Heart right ventricle (tissue), 16 donors: ENCODE measurements around the gene SLC7A6OS. TPM values are rescaled to one million over a fixed set of nuclear protein-coding genes. Genes with fewer than 3 reads are reported as not detected.

Experiments
- ATAC-seq, 8 donors: fragments of 200-7000 bp; cut with Tn5 transposase; one replicate each; pipeline ENCODE4 v1.9.1; 2020; ENCODE audit warnings: mild to moderate bottlenecking in 8 of 8, moderate library complexity in 8 of 8, moderate number of reproducible peaks in 1 of 8
- DNase-seq, 2 donors: peaks; one replicate each; pipeline ENCODE4 v3.0.0-alpha.2; 2020
- H3K27ac ChIP-seq, 10 donors: fragments of 200-600 bp; sonication (generic) in 2 of 10; one replicate each; pipeline versions ENCODE4 v1.5.0 to v1.8.0; 2020 to 2022; ENCODE audit warnings: mild to moderate bottlenecking in 3 of 10
- H3K27me3 ChIP-seq, 7 donors: fragments of 200-600 bp; one replicate each; pipeline ENCODE4 v1.8.0; 2021 to 2022; ENCODE audit warnings: mild to moderate bottlenecking in 2 of 7
- H3K36me3 ChIP-seq, 9 donors: fragments of 200-600 bp; sonication (generic) in 1 of 9; one replicate each; pipeline versions ENCODE4 v1.5.0 to v1.8.0; 2020 to 2022; ENCODE audit warnings: mild to moderate bottlenecking in 2 of 9
- H3K4me1 ChIP-seq, 9 donors: fragments of 200-600 bp; sonication (generic) in 1 of 9; one replicate each; pipeline versions ENCODE4 v1.5.0 to v1.8.0; 2020 to 2022; ENCODE audit warnings: mild to moderate bottlenecking in 4 of 9
- H3K4me3 ChIP-seq, 10 donors: fragments of 200-600 bp; sonication (generic) in 2 of 10; one replicate each; pipeline versions ENCODE4 v1.5.0 to v1.8.0; 2020 to 2022; ENCODE audit warnings: mild to moderate bottlenecking in 7 of 10, moderate library complexity in 2 of 10
- H3K9me3 ChIP-seq, 11 donors: fragments of 200-600 bp in 10 of 11; sonication (generic) in 2 of 11; one replicate each; pipeline versions ENCODE4 v1.5.0 to v1.8.0; 2013 to 2022; ENCODE audit warnings: mild to moderate bottlenecking in 2 of 11, control low read depth in 1 of 11, moderate library complexity in 1 of 11
- WGBS, 2 donors: extraction: QIAGEN DNeasy Blood & Tissue Kit; methylation state at CpG; one replicate each; pipeline ENCODE4 v1.1.7; 2013; ENCODE audit warnings: inconsistent platforms in 1 of 2; 5-methylcytosine and 5-hydroxymethylcytosine counted together
- intact Hi-C, 10 donors: fragments of 100-400 bp; cut with DNase I; formaldehyde crosslinking; loops; one replicate each; pipeline versions ENCODE4 v1.11.1 to v1.14.2; 2022
- polyA plus RNA-seq, 2 donors: library from polyadenylated mRNA; stranded (reverse); fragments of 200-250 nt; gene quantifications; one replicate each; pipeline ENCODE4 v1.2.3, GENCODE V29; 2013
- total RNA-seq, 10 donors: library from RNA; stranded (reverse); fragmentation: NEBNext Ultra II Directional in 3 of 10; extraction: Animal tissue kit (Norgen Biotek cat#: 25700) in 3 of 10; gene quantifications; one replicate each; pipeline versions ENCODE4 v1.2.1 to v1.2.4, GENCODE V29; 2021 to 2023
- TF ChIP-seq, protein P1 (sequence below), 9 donors: fragments of 200-600 bp; sonication (generic) in 2 of 9; IDR thresholded peaks; one replicate each; pipeline versions ENCODE4 v1.5.0 to v1.8.0; 2021 to 2022; ENCODE audit warnings: antibody characterized with exemption in 9 of 9, mild to moderate bottlenecking in 5 of 9, moderate library complexity in 1 of 9
- donor health status: Arrhythmogenic right ventricular cardiomyopathy.
- donor health status: ischemic (EF 13 %, LVEDD 7.1; RV severe dilation, severe dysfunction).
- donor health status: healthy with polysubstance abuse.
- donor health status: DM: no; HTN: yes; CAD: no.
- donor health status: DM: no; HTN: no; CAD: no.
- donor health status: ischemic (EF 25% LVEDD 6.9; RV normal size, moderate dysfunction).
- donor health status: ischemic (EF 25% LVEDD 5.7; RV mildly dilated, moderate dysfunction).
- donor health status: healthy.
- donor health status: DM: yes; HTN: yes; CAD: no.
- donor health status: Ischemic cardiomyopathy.
- donor health status: ischemic (EF 35%, LVEDD 5.7; RV mildly dilated, moderate dysfunction).
- donor health status: nonischemic (EF 11% LVEDD 7.7; RV severe dilation, severe dysfunction).
- donor health status: DM: yes; HTN: yes; CAD: no.
- donor health status: PGD.
- donor health status: ischemic (EF 29% LVEDD 5.4; RV normal size, mild dysfunction).
- donor health status: nonischemic (EF 23%, LVEDD 6.1; RV moderate dilation, normal function).

Gene SLC7A6OS
- total and polyA plus RNA-seq, 12 donors = 7.3 to 14.4 (median 12.3) TPM

DNA sequence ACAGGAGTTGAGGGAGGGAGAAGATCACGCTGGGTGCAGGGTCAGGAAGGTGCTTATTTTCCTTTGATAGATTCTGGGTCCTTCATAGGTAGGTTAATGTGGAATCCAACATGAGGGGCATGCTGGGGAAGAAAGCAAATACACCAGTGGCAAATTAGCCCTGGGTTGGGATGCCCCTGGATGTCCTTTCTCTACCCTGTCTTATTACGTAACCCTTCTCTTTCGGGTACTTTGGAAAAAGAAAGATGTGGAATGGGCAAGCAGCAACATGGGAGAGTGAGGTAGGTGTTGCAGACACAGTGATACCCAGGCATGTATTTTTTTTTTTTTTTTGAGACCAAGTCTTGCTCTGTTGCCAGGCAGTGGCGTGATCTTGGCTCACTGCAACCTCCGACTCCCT lies 37.3 kb downstream of the SLC7A6OS start:
- H3K4me1 ChIP-seq = peaks cover 0 to 74% (median 49%) of the 10 kb centered on the region in 9 donors

DNA sequence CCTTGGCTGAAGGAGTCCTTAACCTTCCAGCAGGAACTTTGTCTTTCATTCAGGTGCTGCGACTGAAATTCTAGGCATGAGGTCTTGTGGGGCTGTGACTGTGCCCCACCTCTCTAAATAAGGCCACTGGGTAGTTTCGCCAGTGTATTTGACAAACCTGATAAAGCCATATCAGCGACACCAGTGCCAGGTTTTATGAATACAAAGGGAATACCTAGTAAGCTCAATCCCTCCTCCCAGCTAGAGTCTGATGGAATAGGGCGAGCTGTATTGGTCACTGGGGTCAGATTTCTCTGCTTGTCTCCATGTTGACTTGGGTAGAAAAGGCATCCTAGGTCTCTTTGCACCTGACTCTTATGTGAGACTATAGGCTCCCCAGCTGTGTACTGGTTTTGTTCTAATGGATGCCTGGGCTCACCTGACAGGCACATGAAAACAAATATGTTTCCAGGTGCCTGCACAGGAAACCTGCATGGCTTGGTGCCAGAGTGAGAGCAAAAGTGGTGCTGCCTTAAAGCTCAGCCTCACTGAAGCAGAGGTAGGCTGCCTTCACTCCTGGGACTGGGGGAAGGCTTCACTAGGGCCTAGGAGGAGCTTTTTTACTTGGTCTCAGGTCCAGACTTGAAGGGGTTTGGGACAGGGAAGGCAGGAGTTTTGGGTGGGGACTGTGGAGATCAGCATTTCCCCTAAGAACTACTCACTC lies 38.1 kb downstream of the SLC7A6OS start:
- Histone ChIP-seq H3K36me3 (peaks cover 0 to 79% (median 8%) of the 10 kb centered on the region in 9 donors), H3K27me3 (no peaks in the 10 kb centered on the region), H3K27ac (peak overlapping the region in 9 of 10 donors; percentile 9 to 68 (median 37)), H3K4me1 (peaks cover 0 to 82% (median 57%) of the 10 kb centered on the region in 9 donors), H3K4me3 (no peak overlapping the region), H3K9me3 (no peaks in the 10 kb centered on the region)
- DNase-seq (no peak), ATAC-seq (no peak)
- intact Hi-C loops = no loop called here
- WGBS, 2 donors = 59 to 74% methylated on average over 4 of the region's 4 CpGs
- TF ChIP-seq, protein P1, sequence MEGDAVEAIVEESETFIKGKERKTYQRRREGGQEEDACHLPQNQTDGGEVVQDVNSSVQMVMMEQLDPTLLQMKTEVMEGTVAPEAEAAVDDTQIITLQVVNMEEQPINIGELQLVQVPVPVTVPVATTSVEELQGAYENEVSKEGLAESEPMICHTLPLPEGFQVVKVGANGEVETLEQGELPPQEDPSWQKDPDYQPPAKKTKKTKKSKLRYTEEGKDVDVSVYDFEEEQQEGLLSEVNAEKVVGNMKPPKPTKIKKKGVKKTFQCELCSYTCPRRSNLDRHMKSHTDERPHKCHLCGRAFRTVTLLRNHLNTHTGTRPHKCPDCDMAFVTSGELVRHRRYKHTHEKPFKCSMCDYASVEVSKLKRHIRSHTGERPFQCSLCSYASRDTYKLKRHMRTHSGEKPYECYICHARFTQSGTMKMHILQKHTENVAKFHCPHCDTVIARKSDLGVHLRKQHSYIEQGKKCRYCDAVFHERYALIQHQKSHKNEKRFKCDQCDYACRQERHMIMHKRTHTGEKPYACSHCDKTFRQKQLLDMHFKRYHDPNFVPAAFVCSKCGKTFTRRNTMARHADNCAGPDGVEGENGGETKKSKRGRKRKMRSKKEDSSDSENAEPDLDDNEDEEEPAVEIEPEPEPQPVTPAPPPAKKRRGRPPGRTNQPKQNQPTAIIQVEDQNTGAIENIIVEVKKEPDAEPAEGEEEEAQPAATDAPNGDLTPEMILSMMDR (IDR thresholded peaks at IDR 0.05) = no peak

More for the DNA sequence above, 37.3 kb downstream of the SLC7A6OS start:
- TF ChIP-seq, protein P1 (IDR thresholded peaks at IDR 0.05) = no peak
- H3K27me3 ChIP-seq = no peaks in the 10 kb centered on the region
- no peaks in the 10 kb centered on the region for H3K9me3 ChIP-seq
- H3K27ac ChIP-seq = peak overlapping the region in 7 of 10 donors; percentile 33 to 68 (median 56)
- no peak overlapping the region for H3K4me3 ChIP-seq
- WGBS, 2 donors = 91 to 92% methylated on average over 5 of the region's 5 CpGs
- intact Hi-C loops = no loop called here
- H3K36me3 ChIP-seq = peaks cover 0 to 76% (median 8%) of the 10 kb centered on the region in 9 donors
- ATAC-seq (no peak), DNase-seq (no peak)

DNA sequence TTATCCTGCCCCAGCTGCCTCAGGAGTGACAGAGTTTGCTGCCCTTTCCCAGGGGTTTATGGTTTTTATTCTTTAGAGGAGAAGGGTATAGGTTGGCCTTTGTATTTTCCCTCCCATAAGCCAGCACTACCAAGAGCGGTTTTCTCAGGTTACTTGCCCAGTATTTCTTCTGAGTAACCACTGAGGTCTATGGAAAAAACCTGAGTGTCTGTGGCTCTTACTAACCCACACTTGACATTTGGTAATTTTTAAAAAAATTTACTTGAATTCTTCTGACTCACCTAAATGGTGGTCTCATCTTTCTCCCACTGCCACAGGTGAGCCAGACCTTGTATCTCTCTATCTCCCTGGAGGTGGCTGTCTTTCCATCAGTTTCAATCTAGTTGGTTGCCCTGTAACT lies 40.4 kb downstream of the SLC7A6OS start:
- Histone ChIP-seq H3K4me1 (peaks cover 4 to 90% (median 60%) of the 10 kb centered on the region in 9 donors), H3K9me3 (no peaks in the 10 kb centered on the region), H3K27ac (peak overlapping the region in 3 of 10 donors; percentile 2 to 39 (median 30)), H3K27me3 (no peaks in the 10 kb centered on the region), H3K36me3 (peaks cover 0 to 59% (median 8%) of the 10 kb centered on the region in 9 donors), H3K4me3 (no peak overlapping the region)
- 0 to 62% methylated on average over 1 of the region's 1 CpG for WGBS, 2 donors
- DNase-seq (no peak), ATAC-seq (no peak)
- intact Hi-C loops = no loop called here
- TF ChIP-seq, protein P1 (IDR thresholded peaks at IDR 0.05) = no peak

DNA sequence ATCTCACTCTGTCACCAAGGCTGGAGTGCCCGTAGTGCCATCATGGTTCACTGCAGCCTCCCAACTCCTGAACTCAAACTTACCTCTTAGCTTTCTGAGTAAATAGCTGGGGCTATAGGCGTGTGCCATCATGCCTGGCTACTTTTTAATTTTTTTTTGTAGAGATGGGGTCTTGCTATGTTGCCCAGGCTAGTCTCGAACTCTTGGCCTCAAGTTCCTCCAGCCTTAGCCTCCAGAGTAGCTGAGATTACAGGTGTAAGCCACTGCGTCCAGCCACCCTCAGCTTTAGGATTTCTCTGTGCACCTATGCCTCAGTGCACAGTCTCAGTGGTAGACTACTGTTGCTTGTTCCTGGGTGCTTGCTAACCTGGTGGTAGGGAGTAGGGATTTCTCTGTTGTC lies 41.0 kb downstream of the SLC7A6OS start:
- Histone ChIP-seq H3K27me3 (no peaks in the 10 kb centered on the region), H3K9me3 (no peaks in the 10 kb centered on the region), H3K36me3 (peaks cover 0 to 53% (median 6%) of the 10 kb centered on the region in 9 donors), H3K4me3 (no peak overlapping the region), H3K4me1 (peaks cover 4 to 94% (median 62%) of the 10 kb centered on the region in 9 donors), H3K27ac (peak overlapping the region in 3 of 10 donors; percentile 2 to 99 (median 39))
- 97% methylated on average over 4 of the region's 4 CpGs for WGBS, 2 donors
- no peak for ATAC-seq
- DNase-seq = no peak
- intact Hi-C loops = no loop called here
- TF ChIP-seq, protein P1 (IDR thresholded peaks at IDR 0.05) = no peak
